CD14-positive monocyte (primary cell): ENCODE measurements around the gene CTXN1. TPM values are rescaled to one million over a fixed set of nuclear protein-coding genes. Genes with fewer than 3 reads are reported as not detected.

ENCODE experiments used
- DNase-seq, 3 donors: peaks; one replicate each; pipeline ENCODE4 v3.0.0-alpha.2; 2011 to 2022
- H2AFZ ChIP-seq: 2 replicates; pipeline ENCODE4 v1.6.0; 2012; ENCODE audit warnings: mild to moderate bottlenecking, low read depth, low read length, inconsistent platforms; ENCODE audit not compliant: insufficient read depth, poor library complexity, severe bottlenecking
- H3K27ac ChIP-seq, 2 donors: 1 replicate in 1 of 2; 2 replicates in 1 of 2; pipeline ENCODE4 v1.5.1; 2012 to 2013; ENCODE audit warnings: low read length in 2 of 2, control low read depth in 1 of 2, inconsistent platforms in 1 of 2, low read depth in 1 of 2, mild to moderate bottlenecking in 1 of 2
- H3K27me3 ChIP-seq, 2 donors: one replicate each; pipeline versions ENCODE4 v1.6.0 to v1.6.1; 2011 to 2013; ENCODE audit warnings: low read length in 2 of 2; ENCODE audit not compliant: control insufficient read depth in 2 of 2, insufficient read depth in 2 of 2
- H3K36me3 ChIP-seq, 2 donors: replicated peaks in 1 of 2; 1 replicate in 1 of 2; 2 replicates in 1 of 2; pipeline versions ENCODE4 v1.5.1 to v1.6.1; 2012 to 2013; ENCODE audit warnings: low read length in 2 of 2, control low read depth in 1 of 2, inconsistent platforms in 1 of 2, mild to moderate bottlenecking in 1 of 2; ENCODE audit not compliant: insufficient read depth in 2 of 2, control insufficient read depth in 1 of 2
- H3K4me1 ChIP-seq, 2 donors: 1 replicate in 1 of 2; 2 replicates in 1 of 2; pipeline versions ENCODE4 v1.5.1 to v1.6.1; 2012 to 2013; ENCODE audit warnings: low read length in 2 of 2, control low read depth in 1 of 2, inconsistent platforms in 1 of 2, mild to moderate bottlenecking in 1 of 2, moderate library complexity in 1 of 2; ENCODE audit not compliant: insufficient read depth in 2 of 2, control insufficient read depth in 1 of 2
- H3K4me2 ChIP-seq: replicated peaks from 2 replicates; pipeline ENCODE3; 2012; ENCODE audit warnings: low read length, moderate library complexity, mild to moderate bottlenecking; ENCODE audit not compliant: poor library complexity, severe bottlenecking; ENCODE audit errors: extremely low read depth
- H3K4me3 ChIP-seq, 3 experiments: fragments of 200-600 bp in 1 of 3; sonication (generic) in 1 of 3; replicated peaks in 1 of 3; 1 replicate in 2 of 3; 2 replicates in 1 of 3; pipeline ENCODE4 v1.5.1; 2011 to 2013; ENCODE audit warnings: low read length in 3 of 3, mild to moderate bottlenecking in 3 of 3, control low read depth in 2 of 3, low read depth in 2 of 3, inconsistent platforms in 1 of 3, moderate library complexity in 1 of 3
- H3K79me2 ChIP-seq: 2 replicates; pipeline ENCODE4 v1.6.0; 2012; ENCODE audit warnings: mild to moderate bottlenecking, control low read depth, inconsistent platforms, low read length, moderate library complexity; ENCODE audit not compliant: insufficient read depth
- H3K9ac ChIP-seq: 2 replicates; pipeline ENCODE4 v1.6.0; 2017; ENCODE audit warnings: low read length, mild to moderate bottlenecking; ENCODE audit not compliant: insufficient read depth, poor library complexity, severe bottlenecking
- H3K9me3 ChIP-seq, 2 donors: replicated peaks in 1 of 2; 1 replicate in 1 of 2; 2 replicates in 1 of 2; pipeline versions ENCODE4 v1.5.1 to v1.6.1; 2012 to 2013; ENCODE audit warnings: low read length in 2 of 2, control low read depth in 1 of 2; ENCODE audit not compliant: control insufficient read depth in 1 of 2, insufficient read depth in 1 of 2
- H4K20me1 ChIP-seq: 2 replicates; pipeline ENCODE4 v1.6.0; 2012; ENCODE audit warnings: mild to moderate bottlenecking, low read length, control low read depth, moderate library complexity; ENCODE audit not compliant: insufficient read depth
- H3K27ac Mint-ChIP-seq, 7 donors: one replicate each; pipeline ENCODE4 v1.8.0; 2020; ENCODE audit warnings: mild to moderate bottlenecking in 7 of 7, mixed read lengths in 7 of 7, moderate library complexity in 6 of 7, inconsistent platforms in 2 of 7
- H3K27me3 Mint-ChIP-seq, 3 donors: one replicate each; pipeline ENCODE4 v1.8.0; 2021 to 2022; ENCODE audit warnings: low read depth in 3 of 3, mild to moderate bottlenecking in 3 of 3, mixed read lengths in 3 of 3, moderate library complexity in 3 of 3, inconsistent platforms in 1 of 3
- H3K36me3 Mint-ChIP-seq, 2 donors: one replicate each; pipeline ENCODE4 v1.8.0; 2020; ENCODE audit warnings: mixed read lengths in 2 of 2, inconsistent platforms in 1 of 2, mild to moderate bottlenecking in 1 of 2
- H3K4me1 Mint-ChIP-seq: one replicate; pipeline ENCODE4 v1.8.0; 2020; ENCODE audit warnings: mild to moderate bottlenecking, mixed read lengths
- H3K4me3 Mint-ChIP-seq, 2 donors: one replicate each; pipeline ENCODE4 v1.8.0; 2020; ENCODE audit warnings: mild to moderate bottlenecking in 2 of 2, mixed read lengths in 2 of 2, moderate library complexity in 1 of 2
- H3K9me3 Mint-ChIP-seq, 7 donors: one replicate each; pipeline ENCODE4 v1.8.0; 2020 to 2022; ENCODE audit warnings: mixed read lengths in 7 of 7, mild to moderate bottlenecking in 6 of 7, moderate library complexity in 6 of 7, inconsistent platforms in 2 of 7
- CTCF ChIP-seq: fragments of 200-600 bp; IDR thresholded peaks from one replicate; pipeline ENCODE4 v1.8.0; 2022; ENCODE audit warnings: antibody characterized with exemption, mild to moderate bottlenecking
- WGBS: methylation state at CpG from one replicate; pipeline ENCODE4 v1.1.5; 2013; ENCODE audit warnings: missing lambda C conversion rate; ENCODE audit not compliant: insufficient coverage; 5-methylcytosine and 5-hydroxymethylcytosine counted together
- intact Hi-C, 2 donors: fragments of 100-400 bp; cut with micrococcal nuclease; formaldehyde crosslinking; loops; one replicate each; pipeline versions ENCODE4 v1.15.0 to v1.15.1; 2023
- polyA plus RNA-seq, 3 donors: library from polyadenylated mRNA; depleted of rRNA in 1 of 3; unstranded in 2 of 3; stranded (reverse) in 1 of 3; fragments of 300-500 nt in 2 of 3; fragments of >200 nt in 1 of 3; fragmentation: Illumina TruSeq in 2 of 3; gene quantifications; 1 replicate in 2 of 3; 2 replicates in 1 of 3; pipeline ENCODE4 v1.2.3, GENCODE V29; 2012 to 2021

CTXN1 gene
- polyA plus RNA-seq, 3 donors = not detected

GRCh38 chr19:7887408-7888144, 38.4 kb downstream of the CTXN1 start:
- no peak overlapping the region for H3K4me2 ChIP-seq
- Mint-ChIP-seq H3K27ac (peak overlapping the region in 1 of 7 donors; percentile 50), H3K27me3 (peaks cover 43 to 60% (median 58%) of the 10 kb centered on the region in 3 donors), H3K4me3 (peak overlapping the region in 1 of 2 donors; percentile 81), H3K4me1 (peaks cover 7% of the 10 kb centered on the region), H3K9me3 (peaks cover 0 to 10% (median 0%) of the 10 kb centered on the region in 7 donors), H3K36me3 (peaks cover 0 to 3% of the 10 kb centered on the region in 2 donors)
- no peaks in the 10 kb centered on the region for H4K20me1 ChIP-seq
- no peak overlapping the region for H3K27ac ChIP-seq
- peaks cover 2 to 7% of the 10 kb centered on the region in 2 donors for H3K4me1 ChIP-seq
- WGBS = 58% methylated on average over 9 of the region's 16 CpGs
- H3K79me2 ChIP-seq = no peaks in the 10 kb centered on the region
- H3K9me3 ChIP-seq = no peaks in the 10 kb centered on the region
- no peak overlapping the region for H3K9ac ChIP-seq
- H3K4me3 ChIP-seq = no peak overlapping the region
- no peak for TF ChIP-seq CTCF
- H2AFZ ChIP-seq = no peak overlapping the region
- no peak for DNase-seq
- H3K36me3 ChIP-seq = no peaks in the 10 kb centered on the region
- intact Hi-C loops = no loop called here
- peaks cover 8 to 26% of the 10 kb centered on the region in 2 donors for H3K27me3 ChIP-seq

- no peak overlapping the region for H3K4me3 Mint-ChIP-seq
- intact Hi-C loops = no loop called here
- H3K27ac ChIP-seq = no peak overlapping the region
- H3K9me3 Mint-ChIP-seq = peaks cover 2 to 15% (median 5%) of the 10 kb centered on the region in 7 donors
- no peaks in the 10 kb centered on the region for H3K36me3 ChIP-seq
- H3K4me1 ChIP-seq = peaks cover 2 to 7% of the 10 kb centered on the region in 2 donors
- no peak overlapping the region for H3K4me3 ChIP-seq
- no peak overlapping the region for H3K4me2 ChIP-seq
- peaks cover 7% of the 10 kb centered on the region for H3K4me1 Mint-ChIP-seq
- no peak for TF ChIP-seq CTCF
- peaks cover 0 to 3% of the 10 kb centered on the region in 2 donors for H3K36me3 Mint-ChIP-seq
- 88% methylated on average over 3 of the region's 8 CpGs for WGBS
- DNase-seq = no peak
- H3K9ac ChIP-seq = no peak overlapping the region
- H3K27me3 ChIP-seq = peaks cover 8 to 26% of the 10 kb centered on the region in 2 donors
- peaks cover 0 to 3% of the 10 kb centered on the region in 2 donors for H3K9me3 ChIP-seq
- H2AFZ ChIP-seq = no peak overlapping the region
- peak overlapping the region in 1 of 7 donors; percentile 58 for H3K27ac Mint-ChIP-seq
- H4K20me1 ChIP-seq = no peaks in the 10 kb centered on the region
- H3K79me2 ChIP-seq = no peaks in the 10 kb centered on the region
- H3K27me3 Mint-ChIP-seq = peaks cover 32 to 53% (median 50%) of the 10 kb centered on the region in 3 donors
Measured at GRCh38 chr19:7885818-7886217, 40.1 kb downstream of the CTXN1 start.
